GM21619 (cell line): Measurements from ENCODE around the gene ADPRHL1.
"Not testable (repeated sequence)": the region's sequence is repeated elsewhere in the genome, so short reads cannot be mapped to it uniquely, and the experiment has no call there.

Source experiments
- ATAC-seq: cut with Tn5 transposase; IDR thresholded peaks from one replicate; pipeline ENCODE4 v1.9.1; 2021; ENCODE audit not compliant: unreplicated experiment

The ADPRHL1 gene

GRCh38 chr13:113479179-113479578, 25.9 kb upstream of the ADPRHL1 start:
- ATAC-seq, result no peak

- no peak for ATAC-seq
Observed at GRCh38 chr13:113477724-113478123, 24.4 kb upstream of the ADPRHL1 start.

- no peak for ATAC-seq
Observed at GRCh38 chr13:113476811-113477210, 23.5 kb upstream of the ADPRHL1 start.

- ATAC-seq, result no peak
Observed at GRCh38 chr13:113475911-113476310, 22.6 kb upstream of the ADPRHL1 start.

- ATAC-seq, result no peak
Observed at GRCh38 chr13:113475280-113475679, 22.0 kb upstream of the ADPRHL1 start.

GRCh38 chr13:113474179-113474578, 20.9 kb upstream of the ADPRHL1 start:
- ATAC-seq, result no peak

GRCh38 chr13:113472355-113473025, 19.2 kb upstream of the ADPRHL1 start:
- no peak for ATAC-seq

GRCh38 chr13:113471844-113472243, 18.6 kb upstream of the ADPRHL1 start:
- no peak for ATAC-seq

GRCh38 chr13:113470635-113471163, 17.4 kb upstream of the ADPRHL1 start:
- not testable (repeated sequence) for ATAC-seq

GRCh38 chr13:113470073-113470472, 16.8 kb upstream of the ADPRHL1 start:
- no peak for ATAC-seq

GRCh38 chr13:113469582-113469981, 16.3 kb upstream of the ADPRHL1 start:
- no peak for ATAC-seq

- ATAC-seq, result no peak
Observed at GRCh38 chr13:113468472-113469201, 15.3 kb upstream of the ADPRHL1 start.

- ATAC-seq, result no peak
Observed at GRCh38 chr13:113468029-113468428, 14.7 kb upstream of the ADPRHL1 start.

GRCh38 chr13:113466383-113466782, 13.1 kb upstream of the ADPRHL1 start:
- no peak for ATAC-seq

- no peak for ATAC-seq
Observed at GRCh38 chr13:113465300-113465699, 12.0 kb upstream of the ADPRHL1 start.

- no peak for ATAC-seq
Observed at GRCh38 chr13:113464476-113464875, 11.2 kb upstream of the ADPRHL1 start.

GRCh38 chr13:113461022-113461751, 7.9 kb upstream of the ADPRHL1 start:
- no peak for ATAC-seq

- ATAC-seq, result no peak
Observed at GRCh38 chr13:113460599-113460998, 7.3 kb upstream of the ADPRHL1 start.

GRCh38 chr13:113460064-113460555, 6.8 kb upstream of the ADPRHL1 start:
- ATAC-seq, result no peak

GRCh38 chr13:113458253-113459065, 5.2 kb upstream of the ADPRHL1 start:
- no peak for ATAC-seq

- ATAC-seq, result no peak
Observed at GRCh38 chr13:113457510-113457909, 4.2 kb upstream of the ADPRHL1 start.
